ENCODE measurements around the gene CUX1.

Gene CUX1

DNA sequence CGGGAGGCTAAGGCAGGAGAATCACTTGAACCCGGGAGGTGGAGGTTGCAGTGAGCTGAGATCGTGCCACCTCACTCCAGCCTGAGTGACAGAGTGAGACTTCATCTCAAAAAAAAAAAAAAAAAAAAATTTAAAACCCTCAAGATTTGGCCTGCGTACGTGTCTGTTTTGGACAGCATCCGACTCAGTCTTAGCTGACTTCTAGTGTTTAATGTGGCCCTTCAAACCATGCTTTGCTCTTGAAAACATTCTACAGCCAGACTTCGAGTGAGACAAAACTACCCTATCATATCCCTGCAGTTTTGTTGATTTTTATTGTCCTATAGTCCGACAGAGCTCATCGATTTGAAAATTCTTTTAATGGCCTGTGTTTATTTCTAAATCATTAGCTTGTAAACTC, 242.1 kb downstream of the CUX1 start:
- DNase-seq, result no peak

DNA sequence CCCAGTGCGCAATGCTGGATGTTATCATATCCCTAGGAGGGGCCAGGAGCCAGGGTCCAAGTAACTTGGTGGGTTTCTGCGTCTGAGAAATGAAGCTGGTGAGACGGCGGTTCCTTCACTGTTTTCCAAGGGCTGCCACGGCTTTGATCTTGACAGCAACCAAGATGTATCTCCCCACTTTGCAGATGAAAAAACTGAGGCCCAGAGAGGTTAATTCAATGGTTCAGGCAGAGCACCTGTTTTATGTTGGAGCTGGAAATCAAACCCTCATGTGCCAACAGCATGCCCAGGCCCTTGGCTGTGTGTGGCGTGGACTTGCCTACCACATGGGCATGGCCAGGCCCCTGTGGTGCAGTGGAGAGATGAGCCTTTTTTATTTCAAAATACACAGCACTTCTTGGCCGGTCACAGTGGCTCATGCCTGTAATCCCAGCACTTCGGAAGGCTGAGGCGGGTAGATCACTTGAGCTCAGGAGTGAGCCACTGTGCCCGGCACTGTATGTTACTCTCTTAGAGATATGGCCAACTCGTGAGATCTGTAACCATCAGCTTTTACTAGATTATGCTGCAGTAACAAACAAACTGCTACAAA, 244.0 kb downstream of the CUX1 start:
- no peak for DNase-seq

DNA sequence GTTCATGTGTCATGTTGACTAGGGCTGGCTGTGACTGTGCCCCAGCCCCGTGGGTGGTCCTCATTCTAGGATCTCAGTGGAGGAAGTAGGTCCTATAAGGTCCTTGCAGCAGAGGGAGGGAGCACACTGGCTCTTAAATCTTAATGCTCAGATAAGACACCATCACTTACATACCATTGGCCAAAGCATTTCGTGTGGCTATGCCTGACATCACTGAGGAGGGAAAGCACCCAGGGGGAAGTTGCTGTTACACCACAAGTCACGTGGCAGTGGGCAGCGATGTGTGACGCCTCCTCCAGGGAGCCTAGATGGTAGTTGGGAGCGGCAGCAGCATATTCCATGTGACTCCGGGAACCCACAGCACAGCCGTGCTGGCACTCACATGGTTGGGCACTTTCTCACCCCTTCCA, 244.6 kb downstream of the CUX1 start:
- DNase-seq, result no peak

DNA sequence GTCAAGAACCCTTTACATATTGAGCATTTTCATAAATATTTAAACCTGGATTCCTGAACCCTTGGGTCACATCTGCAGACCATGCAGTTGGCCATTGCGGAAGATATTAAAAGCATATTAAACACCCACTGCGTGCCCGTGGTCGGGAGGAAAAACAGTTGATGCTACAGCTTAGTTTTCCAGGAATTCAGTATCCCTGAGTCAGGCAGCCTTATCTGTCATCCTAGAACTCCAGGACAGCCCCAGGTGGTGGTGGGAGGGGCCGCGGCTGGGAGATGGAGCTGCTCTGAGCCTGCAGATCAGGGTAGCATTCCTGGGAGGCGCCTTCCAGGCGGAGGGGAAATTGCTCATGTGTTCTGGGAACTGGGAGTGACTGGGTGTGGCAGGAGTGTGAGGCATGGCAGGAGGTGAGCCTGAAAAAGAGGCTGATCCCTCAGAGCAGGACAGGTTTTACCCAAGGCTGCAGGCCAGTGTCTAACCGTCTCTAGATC, 246.3 kb downstream of the CUX1 start:
- DNase-seq, result no peak

DNA sequence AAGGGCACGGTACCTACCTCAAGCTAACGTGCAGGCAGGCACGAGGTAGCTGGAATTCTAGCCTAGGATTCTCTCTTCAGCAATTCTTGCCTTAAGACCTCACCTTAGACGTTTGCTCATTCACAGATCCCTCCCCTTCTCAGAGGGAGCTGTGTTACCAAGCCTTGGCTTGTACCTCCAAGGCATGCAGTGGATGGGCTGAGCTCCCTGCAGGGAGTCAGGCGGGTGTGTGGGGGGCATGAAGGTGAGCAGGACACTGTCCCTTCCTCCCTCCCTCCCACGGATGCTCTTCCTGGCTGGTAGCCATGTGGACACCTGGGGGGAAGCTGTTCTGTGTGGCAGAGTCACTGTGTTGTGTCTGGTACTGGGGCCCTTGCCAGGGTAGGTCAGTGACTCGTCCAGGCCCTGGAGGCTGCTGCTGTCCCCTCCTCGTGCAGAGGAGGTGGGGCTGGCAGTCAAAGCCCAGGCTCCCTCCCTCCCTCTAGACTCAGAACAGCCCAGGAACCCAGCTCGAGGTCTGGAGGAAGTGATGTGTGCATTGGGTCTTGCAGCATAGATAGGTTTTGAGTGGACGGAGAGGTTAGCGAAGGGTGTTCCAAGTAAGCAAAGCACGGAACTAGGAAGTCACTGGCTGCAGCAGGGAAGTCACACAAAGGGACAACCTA, 247.1 kb downstream of the CUX1 start:
- DNase-seq, result no peak

DNA sequence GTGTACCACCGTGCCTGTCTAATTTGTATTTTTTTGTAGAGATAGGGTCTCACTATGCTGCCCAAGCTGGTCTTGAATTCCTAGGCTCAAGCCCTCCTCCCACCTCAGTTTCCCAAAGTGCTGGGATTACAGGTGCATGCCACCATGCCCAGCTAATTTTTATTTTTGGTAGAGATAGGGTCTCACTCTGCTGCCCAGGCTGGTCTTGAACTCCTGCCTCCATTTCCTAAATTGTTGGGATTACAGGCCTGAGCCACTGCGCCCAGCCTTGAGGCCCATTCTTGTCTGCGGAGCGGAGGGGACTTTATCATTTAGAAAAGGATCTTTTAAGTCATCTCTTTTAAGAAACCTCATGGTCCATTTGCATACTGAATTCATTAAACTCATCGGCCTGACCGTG, 247.8 kb downstream of the CUX1 start:
- DNase-seq, result no peak

DNA sequence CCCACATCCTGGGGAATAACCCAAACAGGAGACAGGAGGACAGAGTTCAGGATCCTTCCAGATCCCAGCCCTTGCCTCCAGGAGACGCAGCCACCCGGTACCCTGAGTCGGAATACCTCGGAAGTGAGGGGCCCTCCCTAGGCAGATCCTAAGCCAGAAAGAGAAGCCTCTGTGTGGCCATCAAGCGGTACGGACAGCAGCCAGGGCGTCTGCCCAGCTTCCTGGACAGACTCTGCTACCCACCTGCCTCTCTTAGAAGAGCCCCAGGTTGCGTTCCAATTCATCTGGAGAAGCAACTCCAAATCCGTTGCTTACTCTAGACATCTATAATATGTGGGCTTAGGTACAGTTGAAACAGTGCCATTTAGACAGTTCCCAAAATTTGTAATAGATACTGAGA, 249.1 kb downstream of the CUX1 start:
- no peak for DNase-seq

DNA sequence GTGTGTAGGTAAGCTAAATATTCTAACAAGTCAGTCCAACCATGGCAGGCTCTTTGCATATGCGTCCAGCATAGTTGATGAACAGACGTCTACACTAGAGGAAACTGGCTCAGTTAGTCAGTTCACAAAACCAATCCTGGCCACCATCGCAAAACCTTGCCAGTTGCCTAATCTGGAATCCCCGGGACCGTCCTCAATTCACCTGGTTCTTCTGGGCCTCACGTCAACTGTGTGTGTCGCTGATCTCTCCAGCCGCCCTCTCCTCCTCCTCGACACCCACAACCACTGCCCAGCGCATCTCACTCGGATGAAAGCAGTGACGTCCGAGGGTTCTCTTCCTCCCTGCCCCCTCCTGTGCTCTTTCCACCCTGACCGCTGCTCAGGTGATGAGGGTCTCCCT, 251.4 kb downstream of the CUX1 start:
- no peak for DNase-seq

DNA sequence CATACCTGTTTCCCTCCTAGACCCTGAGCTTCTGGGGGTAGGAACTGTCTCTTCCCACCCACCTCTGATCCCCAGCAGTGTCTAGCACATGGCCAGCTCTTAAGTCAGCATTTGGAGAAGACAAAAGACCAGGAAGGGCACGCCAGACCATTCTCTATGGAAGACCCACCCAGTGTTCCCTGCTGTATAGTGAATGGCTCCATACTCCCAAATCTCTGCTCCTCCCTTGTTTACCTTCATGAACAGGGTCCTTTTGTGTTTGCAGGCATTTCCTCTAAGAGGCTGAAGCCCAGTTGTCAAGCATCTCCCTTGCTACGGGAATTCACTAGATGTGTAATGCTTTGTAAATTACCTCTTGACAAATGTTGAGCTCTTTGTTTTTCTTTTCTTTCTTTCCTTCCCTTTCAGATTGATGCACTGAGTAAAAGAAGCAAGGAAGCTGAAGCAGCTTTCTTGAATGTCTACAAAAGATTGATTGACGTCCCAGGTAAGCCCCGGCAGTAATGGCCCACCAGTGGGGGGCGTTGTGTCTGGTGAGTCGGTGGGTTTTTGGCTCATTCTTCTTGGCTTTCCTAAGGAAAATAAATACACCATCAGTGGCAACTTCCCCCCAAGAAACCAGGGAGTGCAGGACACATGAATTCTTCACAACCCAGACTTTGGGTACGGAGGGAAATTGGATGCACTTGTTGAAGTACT, 252.7 kb downstream of the CUX1 start:
- DNase-seq, result no peak

DNA sequence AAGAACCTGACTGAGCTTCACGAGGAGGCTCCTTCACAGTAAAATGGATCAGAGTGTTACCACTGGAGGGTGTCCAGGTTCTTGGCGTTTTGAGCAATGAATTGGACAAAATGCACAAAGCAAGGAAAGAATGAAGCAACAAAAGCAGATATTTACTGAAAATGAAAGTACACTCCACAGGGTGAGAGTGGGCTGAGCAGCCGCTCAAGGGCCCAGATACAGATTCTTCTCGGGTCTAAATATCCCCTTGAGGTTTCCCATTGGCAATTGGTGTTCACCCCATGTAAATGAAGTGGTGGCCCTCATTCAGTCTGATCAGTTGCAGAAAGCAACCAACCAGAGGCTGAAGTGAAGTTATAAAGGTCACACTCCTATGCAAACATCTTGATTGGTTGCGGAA, 254.6 kb downstream of the CUX1 start:
- no peak for DNase-seq

DNA sequence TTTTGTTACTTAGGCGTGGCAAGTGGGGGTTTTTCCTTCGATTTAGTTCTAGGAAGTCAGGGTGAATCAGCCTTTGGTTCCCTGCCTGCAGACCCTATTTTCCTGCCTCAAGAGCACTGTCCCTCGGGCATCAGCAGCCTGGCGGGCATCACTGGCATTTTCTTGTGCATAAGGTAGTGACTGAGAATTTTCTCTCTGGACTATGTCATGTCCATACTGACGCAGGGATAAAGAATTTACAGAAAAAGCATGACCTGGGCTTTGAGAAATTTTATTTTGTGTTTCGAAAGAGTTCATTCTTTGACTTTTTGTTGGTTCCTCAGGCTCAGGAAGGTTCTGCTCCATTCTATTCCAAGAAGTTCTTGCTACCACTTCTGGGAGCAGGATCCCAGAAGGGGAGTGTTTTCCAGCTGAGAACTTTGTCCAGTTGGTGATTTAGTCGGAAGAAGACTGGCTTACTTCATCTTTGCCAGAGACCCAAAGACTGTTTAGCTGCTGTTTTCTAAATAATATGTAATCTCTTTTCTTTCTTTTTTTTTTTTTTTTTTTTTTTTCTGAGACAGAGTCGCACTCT, 255.3 kb downstream of the CUX1 start:
- no peak for DNase-seq

DNA sequence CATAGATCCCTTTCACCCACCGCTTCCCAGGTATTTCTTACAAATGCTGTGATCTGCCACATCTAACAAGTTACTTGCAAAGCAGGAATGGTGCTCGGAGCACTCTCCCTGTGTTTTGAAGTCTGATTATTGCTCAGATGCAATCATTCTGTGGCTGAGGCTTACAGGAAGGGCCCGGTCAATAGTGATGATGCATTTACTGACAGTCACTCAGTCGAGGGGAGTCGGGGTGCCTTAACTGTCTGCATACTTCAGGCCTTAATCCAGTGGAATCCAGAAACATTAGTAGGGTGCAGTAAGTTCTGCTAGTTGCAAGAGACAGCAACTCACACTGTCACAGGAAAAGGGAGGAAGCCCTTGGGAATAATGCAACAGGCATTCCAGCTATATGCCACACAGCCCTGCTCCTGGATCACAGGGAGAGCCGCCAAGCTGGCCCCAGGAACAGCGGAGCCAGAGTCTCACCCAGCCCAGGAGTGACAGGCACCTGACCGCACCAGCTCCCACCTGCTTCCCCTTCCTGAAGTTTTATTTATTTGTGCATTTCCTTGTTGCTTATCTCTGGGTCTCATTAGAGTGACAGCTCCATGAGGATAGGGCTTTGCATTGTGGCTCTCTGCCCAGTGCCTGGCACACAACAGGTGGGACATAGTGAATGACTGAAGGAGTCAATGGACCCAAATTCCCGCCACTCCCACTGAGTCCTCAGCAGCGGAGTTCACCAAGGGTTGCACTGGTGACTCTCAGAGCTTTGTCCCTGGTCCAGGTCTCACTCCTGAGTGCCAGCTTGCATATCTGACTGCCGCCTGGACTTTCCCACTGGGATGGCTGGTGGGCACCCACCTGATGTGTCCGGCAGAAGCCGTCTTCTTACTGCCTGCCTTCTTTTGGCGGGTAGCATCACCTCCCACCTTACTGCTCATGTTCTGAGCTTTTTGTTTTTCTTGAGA, 256.8 kb downstream of the CUX1 start:
- DNase-seq, result no peak

DNA sequence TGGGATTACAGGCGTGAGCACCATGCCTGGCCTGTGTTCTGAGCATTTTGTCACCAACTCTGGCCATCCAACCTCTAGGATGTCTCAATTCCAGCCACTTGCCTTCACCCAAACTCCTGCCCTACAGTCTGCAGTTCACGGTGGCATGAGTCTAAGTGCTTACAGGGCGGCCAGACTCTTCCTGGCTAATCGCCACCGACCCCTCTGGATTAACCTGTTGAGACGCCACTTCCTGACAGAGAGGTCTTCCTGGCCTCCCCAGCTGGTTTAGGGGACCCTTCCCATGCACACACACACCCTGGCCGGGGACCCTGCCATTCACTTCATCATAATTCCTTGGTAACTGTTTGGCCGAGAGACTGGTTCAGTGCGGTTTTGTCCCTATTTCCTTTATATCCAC, 257.7 kb downstream of the CUX1 start:
- no peak for DNase-seq

DNA sequence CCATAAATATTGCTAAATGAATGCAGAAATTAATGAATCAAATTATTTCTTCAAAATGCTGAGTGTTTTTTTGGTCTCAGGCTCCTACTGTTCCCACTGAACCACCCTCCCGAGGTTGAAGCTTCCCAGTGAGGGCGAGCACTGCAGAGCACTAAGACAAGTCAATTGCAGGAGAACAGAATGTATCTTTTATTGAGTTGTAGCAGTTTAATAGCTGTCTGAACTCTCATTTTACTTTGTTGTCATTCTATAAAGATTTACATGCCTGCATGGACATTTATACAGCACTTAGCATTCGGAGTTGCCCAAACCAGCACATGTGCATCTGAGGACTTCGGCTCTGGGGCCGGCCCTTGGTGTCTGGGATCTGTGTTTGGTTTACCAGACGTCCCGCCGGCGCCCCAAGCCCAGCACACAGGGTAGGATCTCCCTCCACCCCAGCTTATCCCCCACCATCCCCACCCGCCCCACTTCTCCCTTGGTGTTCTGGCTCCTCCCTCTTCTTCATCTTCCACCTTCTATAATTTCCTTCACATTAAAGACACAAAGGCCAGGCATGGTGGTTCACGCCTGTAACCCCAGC, 258.2 kb downstream of the CUX1 start:
- DNase-seq, result no peak

DNA sequence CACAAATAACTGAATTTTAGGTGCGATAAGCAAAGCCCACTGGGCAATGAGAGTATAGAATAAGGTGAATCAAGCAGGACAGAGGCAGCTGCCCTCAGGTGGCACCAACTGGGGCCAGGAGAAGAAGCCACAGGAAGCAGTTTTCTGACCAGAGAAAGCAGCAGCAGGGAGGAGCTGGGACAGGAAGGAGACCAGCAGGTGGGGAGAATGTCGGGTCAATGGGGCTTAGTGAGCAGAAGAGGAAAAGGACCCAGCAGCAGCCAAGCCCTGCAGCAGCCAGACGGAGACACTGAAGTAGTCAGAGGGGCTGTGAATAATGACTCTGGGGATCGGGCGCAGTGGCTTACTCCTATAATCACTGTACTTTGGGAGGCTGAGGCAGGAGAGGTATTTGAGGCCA, 259.7 kb downstream of the CUX1 start:
- no peak for DNase-seq

DNA sequence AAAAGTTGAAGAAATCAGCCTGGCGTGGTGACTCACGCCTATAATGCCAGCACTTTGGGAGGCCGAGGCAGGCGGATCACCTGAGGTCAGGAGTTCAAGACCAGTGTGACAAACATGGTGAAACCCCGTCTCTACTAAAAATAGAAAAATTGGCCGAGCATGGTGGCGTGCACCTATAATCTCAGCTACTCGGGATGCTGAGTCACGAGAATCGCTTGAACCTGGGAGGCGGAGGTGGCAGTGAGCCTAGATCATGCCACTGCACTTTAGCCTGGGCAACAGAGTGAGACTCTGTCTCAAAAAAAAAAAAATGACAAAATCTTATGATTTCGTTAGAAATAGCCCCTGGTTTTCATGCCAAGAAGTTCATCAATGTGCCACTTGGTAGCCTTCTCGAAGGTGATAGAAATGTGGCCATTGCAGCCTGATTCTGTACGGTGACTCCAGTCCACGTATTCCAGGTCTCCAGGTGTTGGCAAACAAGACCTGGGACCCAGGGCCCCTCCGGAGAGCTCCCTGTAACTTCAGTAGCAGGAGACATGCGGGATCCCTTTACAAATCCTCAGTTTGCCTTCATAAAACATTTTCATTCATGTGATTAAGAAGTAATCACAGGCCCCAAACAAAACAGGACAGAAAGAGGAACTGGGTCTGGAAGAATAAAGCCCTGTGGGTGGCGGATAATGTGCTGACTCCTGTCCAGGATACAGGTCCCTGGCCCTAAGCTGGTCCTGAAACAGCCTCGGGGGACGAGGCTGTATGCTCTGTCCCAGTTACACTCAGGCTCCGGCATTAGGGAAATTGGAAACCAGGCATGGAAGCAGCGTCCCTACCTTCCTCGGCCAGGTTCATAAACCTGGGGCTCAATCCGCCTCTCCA, 262.0 kb downstream of the CUX1 start:
- no peak for DNase-seq

DNA sequence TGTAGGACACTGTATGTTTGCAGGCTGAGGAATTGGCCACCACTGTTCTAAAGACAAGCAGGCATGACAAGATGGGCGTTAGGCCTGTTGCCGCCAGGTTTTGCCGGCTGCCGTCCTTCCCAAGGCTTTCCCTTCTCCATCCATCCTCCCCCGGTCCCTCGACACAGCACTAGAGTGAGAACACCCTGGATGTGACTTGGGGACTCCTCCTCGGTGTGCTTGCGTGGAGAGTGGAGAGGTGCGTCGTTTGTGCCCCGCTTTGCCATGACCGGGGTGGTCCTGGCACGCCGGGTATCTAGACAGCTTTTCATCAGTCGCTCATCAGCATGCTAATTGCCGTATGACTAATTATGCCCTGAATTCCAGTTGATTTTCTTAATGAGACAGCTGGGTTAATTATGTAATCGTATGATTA, 262.6 kb downstream of the CUX1 start:
- no peak for DNase-seq

DNA sequence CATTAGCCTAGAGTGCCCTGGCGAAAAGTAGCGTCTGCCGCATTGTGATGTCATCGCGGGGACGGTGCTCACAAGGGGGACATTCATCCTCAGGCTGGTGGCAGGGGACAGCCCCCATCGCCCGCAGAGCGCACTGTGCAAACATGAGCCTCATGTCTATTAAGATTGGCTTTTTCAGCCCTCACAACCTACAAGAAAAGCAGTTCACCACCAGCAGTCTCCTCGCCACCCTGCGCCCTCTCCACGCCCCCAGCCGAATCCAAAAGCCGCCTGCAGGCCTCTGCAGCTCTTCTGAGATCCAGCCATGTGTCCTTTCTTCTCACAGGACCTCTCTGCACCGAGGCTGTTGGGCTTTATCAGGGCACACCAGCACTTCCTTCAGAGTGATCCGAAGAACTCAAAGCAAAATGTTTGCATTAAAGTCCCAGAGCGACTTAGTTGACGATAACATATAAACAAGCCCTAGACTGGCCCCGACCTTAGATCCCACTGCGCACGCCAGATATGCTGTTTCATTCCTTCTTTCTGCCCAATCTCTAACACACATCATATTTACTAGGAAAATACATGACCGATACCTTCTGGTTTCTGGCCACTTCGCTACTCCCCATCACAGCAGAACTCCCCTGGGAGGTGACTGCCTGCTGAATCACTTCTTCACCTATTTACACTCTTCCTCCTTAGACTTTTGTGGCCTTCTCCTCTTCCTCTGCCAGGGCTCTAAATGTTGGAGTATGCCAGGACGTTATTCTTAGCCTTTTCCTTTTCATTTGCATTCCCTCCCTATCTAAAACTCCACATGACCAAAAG, 263.2 kb downstream of the CUX1 start:
- no peak for DNase-seq

DNA sequence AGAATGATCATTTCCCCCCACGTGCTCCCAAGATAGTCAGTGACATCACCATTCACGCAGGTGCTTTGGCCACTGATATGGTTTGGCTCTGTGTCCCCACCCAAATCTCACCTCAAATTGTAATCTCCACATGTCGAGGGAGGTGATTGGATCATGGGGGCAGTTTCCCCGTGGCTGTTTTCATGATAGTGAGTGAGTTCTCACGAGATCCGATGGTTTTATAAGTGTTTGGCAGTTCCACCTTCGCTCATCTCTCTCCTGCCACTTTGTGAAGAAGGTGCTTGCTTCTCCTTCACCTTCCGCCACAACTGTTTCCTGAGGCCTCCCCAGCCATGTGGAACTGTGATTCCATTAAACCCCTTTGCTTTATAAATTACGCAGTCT, 263.8 kb downstream of the CUX1 start:
- DNase-seq, result no peak

DNA sequence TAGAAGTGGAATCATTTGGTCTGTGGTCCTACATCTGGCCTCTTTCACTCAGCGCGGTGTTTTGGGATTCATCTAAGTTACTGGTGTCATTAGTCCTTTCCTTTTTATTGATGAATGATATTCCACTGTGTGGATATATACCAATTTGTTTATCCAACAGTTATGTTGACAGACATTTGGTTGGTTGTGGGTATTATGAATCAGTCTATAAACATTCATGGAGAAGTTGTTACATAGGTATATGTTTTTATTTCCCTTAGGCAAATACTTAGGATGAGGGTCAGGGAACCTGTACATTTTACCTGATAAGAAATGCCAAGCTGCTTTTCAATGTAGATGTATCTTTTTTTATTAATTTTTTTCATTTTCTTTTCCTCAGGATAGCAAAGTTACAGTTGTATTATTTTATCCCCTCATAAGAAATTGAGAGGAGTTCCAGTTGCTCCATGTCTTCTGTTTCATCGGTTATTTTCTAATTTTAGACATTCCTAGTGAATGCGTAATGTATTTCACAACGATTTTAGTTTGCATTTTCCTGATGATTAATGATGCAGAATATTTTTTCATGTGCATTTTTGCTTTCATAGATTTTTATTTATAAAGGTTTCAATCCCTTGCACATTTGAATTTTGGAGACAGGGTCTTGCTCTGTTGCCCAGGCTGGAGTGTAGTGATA, 265.4 kb downstream of the CUX1 start:
- DNase-seq, result no peak

Measured in RPMI8226 (cell line).